HG03565 (cell line): ENCODE data around the gene HLA-A.

ENCODE experiments used
- ATAC-seq: cut with Tn5 transposase; IDR thresholded peaks from one replicate; pipeline ENCODE4 v1.9.1; 2021; ENCODE audit warnings: mild to moderate bottlenecking, moderate library complexity; ENCODE audit not compliant: unreplicated experiment

Gene HLA-A

GRCh38 chr6:29984992-29985391 lies 42.7 kb downstream of the HLA-A start:
- no peak for ATAC-seq

GRCh38 chr6:29986179-29986781 lies 43.9 kb downstream of the HLA-A start:
- no peak for ATAC-seq

DNA sequence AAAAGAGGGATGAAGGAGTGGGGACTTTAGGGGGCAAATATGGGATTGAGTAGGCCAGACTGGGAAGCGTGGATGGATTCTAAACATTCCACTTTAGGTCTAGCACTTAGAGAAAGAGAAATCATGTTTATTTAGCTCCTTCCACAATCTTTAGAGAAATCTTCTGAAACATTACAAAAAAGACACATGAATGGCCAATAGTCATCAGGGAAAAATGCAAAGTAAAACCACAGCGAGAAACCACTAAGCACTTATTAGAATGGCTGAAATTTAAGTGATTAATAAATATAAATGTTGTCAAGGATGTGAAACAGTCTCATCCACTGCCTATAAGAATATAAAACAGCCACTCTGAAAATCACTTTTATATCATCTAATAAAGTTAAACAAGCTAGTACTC lies 46.9 kb downstream of the HLA-A start:
- ATAC-seq: no peak

DNA sequence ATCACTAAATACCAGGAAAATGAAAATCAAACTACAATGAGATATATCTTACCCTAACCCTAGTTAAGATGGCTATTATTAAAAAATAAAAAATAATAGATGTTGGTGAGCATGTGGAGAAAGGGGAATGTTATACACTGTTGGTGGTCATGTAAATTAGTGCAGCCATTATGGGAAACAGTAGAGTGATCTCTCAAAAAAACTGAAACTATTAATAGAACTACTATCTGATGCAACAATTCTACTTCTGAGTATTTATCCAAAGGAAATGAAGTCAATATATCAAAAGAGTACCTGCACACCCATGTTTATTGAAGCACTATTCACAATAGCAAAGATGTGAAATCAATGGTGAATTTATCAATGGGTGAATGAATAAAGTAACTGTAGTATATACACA lies 48.6 kb downstream of the HLA-A start:
- no peak for ATAC-seq

- ATAC-seq: no peak
Measured at GRCh38 chr6:29992807-29993206, 50.5 kb downstream of the HLA-A start.

DNA sequence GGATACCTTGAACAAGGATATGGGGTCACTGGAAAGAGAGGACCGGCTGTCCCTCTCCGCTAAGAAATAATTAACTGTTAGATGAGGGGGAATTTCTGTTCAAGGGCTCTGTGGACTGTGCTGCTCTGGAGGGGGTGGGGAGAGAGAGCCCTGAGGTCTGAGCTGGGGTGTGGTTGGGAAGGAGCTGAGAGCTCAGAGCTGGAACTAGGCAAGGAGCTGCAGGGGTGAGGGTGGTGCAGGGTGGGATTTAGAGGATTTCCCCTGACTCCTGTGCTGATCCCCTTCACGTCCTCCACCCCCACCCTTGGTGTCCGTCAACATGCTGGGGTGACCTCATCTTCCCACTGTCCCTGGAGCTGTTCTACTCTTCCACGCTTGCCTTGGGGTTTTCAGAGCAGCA lies 52.5 kb downstream of the HLA-A start:
- no peak for ATAC-seq

GRCh38 chr6:29995340-29995777 lies 53.0 kb downstream of the HLA-A start:
- no peak for ATAC-seq
